OCI-LY1 (cell line): Measurements from ENCODE around the gene TGM2.

ENCODE experiments used
- H2AFZ ChIP-seq: fragments of 200-600 bp; sonication (generic), shearing (Covaris generic); 2 replicates; pipeline ENCODE4 v1.6.0; 2014; ENCODE audit warnings: antibody characterized with exemption, mild to moderate bottlenecking, low read length
- H3F3A ChIP-seq: fragments of 200-600 bp; sonication (generic), shearing (Covaris generic); 2 replicates; pipeline ENCODE4 v1.6.0; 2014; ENCODE audit warnings: mild to moderate bottlenecking, antibody characterized with exemption, low read length, moderate library complexity; ENCODE audit not compliant: insufficient read depth
- H3K27ac ChIP-seq: fragments of 200-600 bp; sonication (generic); 2 replicates; pipeline ENCODE4 v1.5.1; 2014; ENCODE audit warnings: low read length, mixed run types, mild to moderate bottlenecking, low read depth; ENCODE audit not compliant: poor library complexity, severe bottlenecking
- H3K27me3 ChIP-seq: fragments of 200-600 bp; sonication (generic); 2 replicates; pipeline ENCODE4 v1.6.0; 2014; ENCODE audit warnings: antibody characterized with exemption, mild to moderate bottlenecking, low read length, moderate library complexity; ENCODE audit not compliant: insufficient read depth
- H3K36me3 ChIP-seq: fragments of 200-600 bp; sonication (generic); 2 replicates; pipeline ENCODE4 v1.6.1; 2014; ENCODE audit warnings: mild to moderate bottlenecking, antibody characterized with exemption, low read length, moderate library complexity, mixed read lengths; ENCODE audit not compliant: insufficient read depth
- H3K4me1 ChIP-seq: fragments of 200-600 bp; sonication (generic); 2 replicates; pipeline ENCODE4 v1.5.1; 2014; ENCODE audit warnings: mild to moderate bottlenecking, low read length, moderate library complexity; ENCODE audit not compliant: insufficient read depth, severe bottlenecking
- H3K4me2 ChIP-seq: fragments of 200-600 bp; sonication (generic), shearing (Covaris generic); 2 replicates; pipeline ENCODE4 v1.6.1; 2014; ENCODE audit warnings: low read length
- H3K4me3 ChIP-seq: fragments of 200-600 bp; sonication (generic); 2 replicates; pipeline ENCODE4 v1.5.1; 2014; ENCODE audit warnings: low read length, low read depth, mild to moderate bottlenecking, mixed read lengths; ENCODE audit not compliant: poor library complexity, severe bottlenecking
- H3K79me2 ChIP-seq: fragments of 200-600 bp; shearing (Covaris generic); 2 replicates; pipeline ENCODE4 v1.6.1; 2016; ENCODE audit warnings: mixed run types, low read length, mixed read lengths; ENCODE audit not compliant: insufficient read depth
- H3K9ac ChIP-seq: fragments of 200-600 bp; sonication (generic), shearing (Covaris generic); 2 replicates; pipeline ENCODE4 v1.6.1; 2014; ENCODE audit warnings: mild to moderate bottlenecking, low read length, mixed read lengths
- H3K9me2 ChIP-seq: fragments of 200-600 bp; sonication (generic), shearing (Covaris generic); 2 replicates; pipeline ENCODE4 v1.6.1; 2014; ENCODE audit warnings: low read depth, mild to moderate bottlenecking, low read length, mixed read lengths
- H3K9me3 ChIP-seq: fragments of 200-600 bp; shearing (Covaris generic); 2 replicates; pipeline ENCODE4 v1.6.1; 2014; ENCODE audit warnings: low read length, mixed read lengths
- H4K20me1 ChIP-seq: fragments of 200-600 bp; sonication (generic), shearing (Covaris generic); 2 replicates; pipeline ENCODE4 v1.6.0; 2016; ENCODE audit warnings: mild to moderate bottlenecking, low read length; ENCODE audit not compliant: insufficient read depth
- CTCF ChIP-seq: fragments of 200-600 bp; sonication (generic), shearing (Covaris generic); IDR thresholded peaks from 2 replicates; pipeline ENCODE4 v1.5.1; 2017; ENCODE audit warnings: mild to moderate bottlenecking, antibody characterized with exemption, low read length, moderate library complexity, mixed read lengths
- EZH2 ChIP-seq: fragments of 200-600 bp; sonication (generic), shearing (Covaris generic); IDR thresholded peaks from 2 replicates; pipeline ENCODE4 v1.8.0; 2017; ENCODE audit warnings: borderline replicate concordance, mixed run types, mild to moderate bottlenecking, antibody characterized with exemption, low read length, moderate library complexity, mixed read lengths

Gene TGM2

DNA sequence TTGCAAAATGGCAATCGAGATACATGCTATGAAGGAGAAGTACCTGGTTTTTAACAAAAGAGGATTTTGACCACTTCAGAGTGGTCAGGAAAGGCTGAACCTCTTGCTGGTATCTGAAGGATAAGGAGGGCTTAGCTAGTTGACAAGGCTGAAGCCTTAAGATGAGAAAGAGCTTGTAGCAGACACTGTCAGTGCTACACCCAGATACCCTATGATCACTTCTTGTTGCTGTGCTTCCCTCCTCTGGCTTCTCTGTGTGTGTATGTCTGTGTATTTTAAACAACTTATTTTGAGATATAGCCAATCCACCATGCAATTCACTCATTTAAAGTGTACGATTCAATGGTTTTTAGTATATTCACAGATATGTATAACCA lies 38.9 kb upstream of the TGM2 start:
- no peaks in the 10 kb centered on the region for H3K79me2 ChIP-seq
- H3K4me2 ChIP-seq: no peak overlapping the region

DNA sequence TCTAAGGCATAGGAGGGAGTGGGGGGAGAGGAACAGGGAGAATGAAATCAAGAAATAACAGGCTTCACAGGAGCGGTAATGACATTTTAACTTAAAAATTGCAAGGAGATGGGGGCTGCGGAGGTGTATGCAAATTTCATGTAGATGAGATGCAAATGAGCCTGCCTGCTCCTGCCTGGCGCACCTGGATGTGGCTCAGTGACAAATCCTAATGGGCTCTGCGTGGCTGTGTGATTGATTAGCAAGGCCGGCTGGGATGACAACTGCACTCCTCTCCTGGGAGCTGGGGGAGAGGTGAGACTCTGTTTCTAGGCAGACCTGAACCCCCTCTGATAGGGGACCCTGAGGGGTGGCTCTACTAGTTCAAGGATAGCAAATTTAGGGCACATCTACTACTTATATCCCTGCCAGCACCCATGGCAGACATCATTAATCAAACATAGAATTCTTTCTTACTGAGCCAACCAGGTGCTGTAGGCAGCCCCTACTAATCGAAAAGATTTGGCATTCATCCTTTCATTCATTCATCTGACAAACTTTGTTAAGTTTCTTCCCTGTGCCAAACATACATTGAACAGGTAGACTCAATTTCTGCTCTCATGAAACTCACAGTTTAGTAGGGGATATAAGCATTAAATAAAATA lies 38.4 kb upstream of the TGM2 start:
- H3K27me3 ChIP-seq: no peaks in the 10 kb centered on the region; the same call in 1 of the 2 replicates
- H3K9ac ChIP-seq: no peak overlapping the region
- no peaks in the 10 kb centered on the region for H3K9me3 ChIP-seq
- no peak overlapping the region for H3K4me3 ChIP-seq
- H3K4me2 ChIP-seq: no peak overlapping the region
- H3K9me2 ChIP-seq: no peaks in the 10 kb centered on the region
- H3K4me1 ChIP-seq: no peaks in the 10 kb centered on the region
- H3K36me3 ChIP-seq: no peaks in the 10 kb centered on the region
- TF ChIP-seq CTCF (no peak), EZH2 (no peak)
- no peaks in the 10 kb centered on the region for H3K79me2 ChIP-seq
- H3F3A ChIP-seq: no peaks in the 10 kb centered on the region
- no peaks in the 10 kb centered on the region for H4K20me1 ChIP-seq
- H2AFZ ChIP-seq: no peak overlapping the region
- no peak overlapping the region for H3K27ac ChIP-seq

More for the DNA sequence above, 38.9 kb upstream of the TGM2 start:
- Histone ChIP-seq H3K4me1 (no peaks in the 10 kb centered on the region), H3K9ac (no peak overlapping the region), H3K36me3 (no peaks in the 10 kb centered on the region), H3K27ac (no peak overlapping the region), H3K9me3 (no peaks in the 10 kb centered on the region), H4K20me1 (no peaks in the 10 kb centered on the region), H2AFZ (no peak overlapping the region), H3K4me3 (no peak overlapping the region), H3K9me2 (no peaks in the 10 kb centered on the region), H3F3A (no peaks in the 10 kb centered on the region), H3K27me3 (no peaks in the 10 kb centered on the region; the same call in 1 of the 2 replicates)
- no peak for TF ChIP-seq CTCF
- TF ChIP-seq EZH2: no peak

DNA sequence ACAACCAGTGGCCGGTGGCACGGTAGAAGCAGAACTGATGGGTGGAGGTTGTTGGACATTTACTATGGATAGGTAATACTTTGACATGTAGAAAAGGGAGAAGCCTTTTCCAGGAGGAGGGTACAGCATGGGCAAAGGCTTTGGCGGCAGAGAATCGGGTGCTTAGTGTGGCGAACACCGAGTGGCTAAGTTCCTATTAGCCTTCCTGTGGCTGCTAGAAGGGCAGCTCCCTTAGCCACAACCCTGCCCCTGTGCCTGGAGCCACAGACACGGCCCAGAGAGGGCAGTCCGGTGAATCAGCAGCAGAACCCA lies 37.9 kb upstream of the TGM2 start:
- Histone ChIP-seq H3K9me2 (no peaks in the 10 kb centered on the region), H3F3A (no peaks in the 10 kb centered on the region), H3K4me3 (no peak overlapping the region), H3K27me3 (no peaks in the 10 kb centered on the region; the same call in 1 of the 2 replicates), H3K4me1 (no peaks in the 10 kb centered on the region), H3K9me3 (no peaks in the 10 kb centered on the region), H3K36me3 (no peaks in the 10 kb centered on the region), H3K4me2 (no peak overlapping the region), H4K20me1 (no peaks in the 10 kb centered on the region), H3K27ac (no peak overlapping the region), H3K79me2 (no peaks in the 10 kb centered on the region), H2AFZ (no peak overlapping the region), H3K9ac (no peak overlapping the region)
- TF ChIP-seq CTCF (no peak), EZH2 (no peak)
